A549 (cell line): ENCODE measurements around the gene RSRC1. TPM values are rescaled to one million over a fixed set of nuclear protein-coding genes. Genes with fewer than 3 reads are reported as not detected.
A peak's percentile ranks its signal among the peaks of the same experiment; 100 is the strongest.

ENCODE experiments used
- ATAC-seq, 2 experiments: fragments of 200-7000 bp in 1 of 2; fragments of >200 bp in 1 of 2; cut with Nextera tagmentation in 1 of 2; cut with Tn5 transposase in 1 of 2; 3 replicates each; pipeline versions ENCODE4 v1.8.0 to v1.9.1; 2018 to 2020; ENCODE audit warnings: mild to moderate bottlenecking in 1 of 2, moderate library complexity in 1 of 2
- CTCF ChIA-PET: fragments of 300-600 bp; sonication (Branson Sonifier 250); formaldehyde crosslinking; extraction: SDS; loops from one replicate; lab custom pipeline; 2021; ENCODE audit warnings: antibody characterized with exemption, inconsistent platforms; lab: Yijun Ruan, JAX
- POLR2A ChIA-PET: fragments of 350-600 bp; formaldehyde crosslinking; extraction: SDS; loops from one replicate; lab custom pipeline; 2021; ENCODE audit warnings: antibody characterized with exemption, inconsistent platforms; lab: Yijun Ruan, JAX
- DNase-seq, 2 experiments: peaks; one replicate each; pipeline versions ENCODE4 v3.0.0 to v3.0.0-alpha.2; 2011 to 2016; ENCODE audit warnings: low read depth in 1 of 2, low spot score in 1 of 2
- FAIRE-seq: peaks from 2 replicates; lab custom pipeline; 2011; peaks lifted over from hg19 to GRCh38; lab: Jason Lieb, UNC
- H3K27ac ChIP-seq, 2 experiments: fragments of >200 bp; sonication (Bioruptor Twin); formaldehyde crosslinking; 3 replicates each; pipeline ENCODE4 v1.5.1; 2016 to 2017
- H3K4me1 ChIP-seq: fragments of >200 bp; sonication (Bioruptor Twin); formaldehyde crosslinking; 3 replicates; pipeline ENCODE4 v1.6.1; 2016
- H3K4me2 ChIP-seq: fragments of >200 bp; sonication (Bioruptor Twin); formaldehyde crosslinking; 3 replicates; pipeline ENCODE4 v1.6.1; 2016
- H3K4me3 ChIP-seq: fragments of >200 bp; sonication (Bioruptor Twin); formaldehyde crosslinking; 3 replicates; pipeline ENCODE4 v1.5.1; 2016
- H3K9me3 ChIP-seq: fragments of >200 bp; sonication (Bioruptor Twin); formaldehyde crosslinking; 3 replicates; pipeline ENCODE4 v1.6.1; 2016
- ATOH8 ChIP-seq: fragments of 250-450 bp; sonication (Bioruptor Pico); IDR thresholded peaks from 2 replicates; pipeline ENCODE4 v1.5.0; 2020; ENCODE audit warnings: low read depth, mild to moderate bottlenecking, moderate library complexity
- BCL3 ChIP-seq: fragments of >200 bp; sonication (Bioruptor Twin); formaldehyde crosslinking; IDR thresholded peaks from 3 replicates; pipeline ENCODE4 v1.6.1; 2016
- CBX2 ChIP-seq: fragments of 200-600 bp; sonication (generic); IDR thresholded peaks from 2 replicates; pipeline ENCODE4 v1.6.1; 2016; ENCODE audit warnings: low read depth, mild to moderate bottlenecking, borderline replicate concordance
- CBX8 ChIP-seq: fragments of 200-600 bp; sonication (generic); IDR thresholded peaks from 2 replicates; pipeline ENCODE4 v1.6.1; 2016
- CEBPB ChIP-seq, 2 experiments: fragments of >200 bp in 1 of 2; sonication (Bioruptor Twin) in 1 of 2; formaldehyde crosslinking in 1 of 2; IDR thresholded peaks; 2 replicates each; pipeline ENCODE4 v1.6.1; 2012 to 2016
- CHD2 ChIP-seq: fragments of 150-350 bp; IDR thresholded peaks from 2 replicates; pipeline ENCODE4 v1.6.1; 2014; ENCODE audit warnings: low read length; ENCODE audit not compliant: partially characterized antibody
- CHD4 ChIP-seq: fragments of 200-600 bp; sonication (generic); IDR thresholded peaks from 2 replicates; pipeline ENCODE4 v1.6.1; 2016; ENCODE audit warnings: antibody characterized with exemption, mild to moderate bottlenecking, borderline replicate concordance
- CTCF ChIP-seq: fragments of >200 bp; sonication (Bioruptor Twin); formaldehyde crosslinking; IDR thresholded peaks from 3 replicates; pipeline ENCODE4 v1.5.1; 2016
- ELK1 ChIP-seq: fragments of 150-350 bp; IDR thresholded peaks from 2 replicates; pipeline ENCODE4 v1.6.1; 2014; ENCODE audit warnings: low read depth, mild to moderate bottlenecking, low read length
- EP300 ChIP-seq, 2 experiments: fragments of >200 bp; sonication (Bioruptor Twin); formaldehyde crosslinking; IDR thresholded peaks; 2 replicates in 1 of 2; 3 replicates in 1 of 2; pipeline ENCODE4 v1.6.1; 2016 to 2017
- FOSB ChIP-seq: fragments of 250-450 bp; sonication (Bioruptor Pico); IDR thresholded peaks from 2 replicates; pipeline ENCODE4 v1.5.0; 2020; ENCODE audit warnings: mild to moderate bottlenecking, moderate library complexity
- FOXS1 ChIP-seq: fragments of 250-450 bp; sonication (Bioruptor Pico); IDR thresholded peaks from 2 replicates; pipeline ENCODE4 v1.5.0; 2020; ENCODE audit warnings: mild to moderate bottlenecking, moderate library complexity
- HOXB13 ChIP-seq: fragments of 250-450 bp; sonication (Bioruptor Pico); IDR thresholded peaks from 2 replicates; pipeline ENCODE4 v1.5.0; 2020; ENCODE audit warnings: low read depth, mild to moderate bottlenecking, moderate library complexity
- JUNB ChIP-seq: fragments of >200 bp; sonication (Bioruptor Twin); formaldehyde crosslinking; IDR thresholded peaks from 2 replicates; pipeline ENCODE4 v1.6.1; 2016
- KDM5A ChIP-seq: fragments of 200-600 bp; sonication (generic); IDR thresholded peaks from 2 replicates; pipeline ENCODE4 v1.6.1; 2016; ENCODE audit warnings: antibody characterized with exemption, mild to moderate bottlenecking
- MAZ ChIP-seq: fragments of 150-350 bp; IDR thresholded peaks from 2 replicates; pipeline ENCODE4 v1.6.1; 2014; ENCODE audit warnings: antibody characterized with exemption, low read depth, low read length, borderline replicate concordance
- NFE2L2 ChIP-seq: fragments of 150-350 bp; conservative IDR thresholded peaks from 2 replicates; pipeline ENCODE4 v1.6.1; 2014; ENCODE audit warnings: low read length
- PBX3 ChIP-seq: IDR thresholded peaks from 2 replicates; pipeline ENCODE4 v1.6.1; 2012
- POLR2A ChIP-seq: IDR thresholded peaks from 2 replicates; pipeline ENCODE4 v1.6.1; 2012; ENCODE audit warnings: mild to moderate bottlenecking, low read length
- RAD21 ChIP-seq, 2 experiments: fragments of >200 bp in 1 of 2; sonication (Bioruptor Twin) in 1 of 2; formaldehyde crosslinking in 1 of 2; IDR thresholded peaks in 1 of 2; conservative IDR thresholded peaks in 1 of 2; 2 replicates in 1 of 2; 3 replicates in 1 of 2; pipeline ENCODE4 v1.6.1; 2012 to 2018; ENCODE audit warnings: inconsistent platforms in 1 of 2
- RARB ChIP-seq: fragments of 250-450 bp; sonication (Bioruptor Pico); IDR thresholded peaks from 2 replicates; pipeline ENCODE4 v1.8.0; 2021; ENCODE audit warnings: mild to moderate bottlenecking, moderate library complexity
- RCOR1 ChIP-seq: fragments of 150-350 bp; IDR thresholded peaks from 2 replicates; pipeline ENCODE4 v1.6.1; 2014; ENCODE audit warnings: antibody characterized with exemption, low read length, low read depth
- SMC3 ChIP-seq: fragments of >200 bp; sonication (Bioruptor Twin); formaldehyde crosslinking; IDR thresholded peaks from 3 replicates; pipeline ENCODE4 v1.6.1; 2018; ENCODE audit warnings: inconsistent platforms
- TFCP2L1 ChIP-seq: fragments of 250-450 bp; sonication (Bioruptor Pico); IDR thresholded peaks from 2 replicates; pipeline ENCODE4 v1.5.0; 2021; ENCODE audit warnings: mild to moderate bottlenecking
- TP53 ChIP-seq: fragments of 250-450 bp; sonication (Bioruptor Pico); IDR thresholded peaks from 2 replicates; pipeline ENCODE4 v1.5.0; 2021; ENCODE audit warnings: mild to moderate bottlenecking, moderate library complexity
- ZC3H11A ChIP-seq: fragments of 450-650 bp; IDR thresholded peaks from 2 replicates; pipeline ENCODE4 v1.6.1; 2014; ENCODE audit warnings: antibody characterized with exemption, mild to moderate bottlenecking
- ZFP36 ChIP-seq: fragments of 450-650 bp; IDR thresholded peaks from 2 replicates; pipeline ENCODE4 v1.6.1; 2014; ENCODE audit warnings: borderline replicate concordance; ENCODE audit not compliant: partially characterized antibody
- ZNF302 ChIP-seq: fragments of 250-450 bp; sonication (Bioruptor Pico); IDR thresholded peaks from 2 replicates; pipeline ENCODE4 v1.9.0; 2021; ENCODE audit warnings: inconsistent platforms, mild to moderate bottlenecking, moderate library complexity
- ZSCAN20 ChIP-seq: fragments of 250-450 bp; sonication (Bioruptor Pico); IDR thresholded peaks from 2 replicates; pipeline ENCODE4 v1.8.0; 2022; ENCODE audit warnings: mild to moderate bottlenecking, moderate library complexity
- WGBS: methylation state at CpG from one replicate; pipeline ENCODE4 v1.1.6; 2017; ENCODE audit errors: missing lambda C conversion rate; 5-methylcytosine and 5-hydroxymethylcytosine counted together
- polyA plus RNA-seq, 4 experiments: library from polyadenylated mRNA; depleted of rRNA in 3 of 4; stranded (reverse); fragments of >200 nt; fragmentation: RNase III in 1 of 4; extraction: RNeasy Plus Mini Kit Qiagen cat#74134 plus additional on column Dnase treatment in 1 of 4; gene quantifications; 2 replicates in 3 of 4; 3 replicates in 1 of 4; pipeline ENCODE4 v1.2.3, GENCODE V29; 2011 to 2017

RSRC1 gene
- polyA plus RNA-seq, 2 of the 4 experiments (the other 2 are of a cell fraction) = 17.5 to 52.2 TPM

GRCh38 chr3:158330870-158331269, 221.0 kb downstream of the RSRC1 start:
- peak overlapping the region; percentile 21; the same call in 1 of the 3 replicates for H3K4me2 ChIP-seq
- H3K4me1 ChIP-seq = no peaks in the 10 kb centered on the region
- no peak for TF ChIP-seq JUNB
- TF ChIP-seq RARB (CRISPR knock-in tag) = no peak
- TF ChIP-seq NFE2L2 = no peak
- TF ChIP-seq SMC3 = no peak
- TF ChIP-seq ZFP36 = no peak
- no peak for TF ChIP-seq ATOH8
- TF ChIP-seq FOSB (CRISPR knock-in tag) = no peak
- TF ChIP-seq MAZ = no peak
- TF ChIP-seq HOXB13 (CRISPR knock-in tag) = no peak
- no peak for TF ChIP-seq TP53
- TF ChIP-seq EP300 (IDR thresholded peaks at IDR 0.05) = no peak
- TF ChIP-seq BCL3 = no peak
- no peak for TF ChIP-seq ZNF302 (CRISPR knock-in tag)
- TF ChIP-seq TFCP2L1 (CRISPR knock-in tag) = no peak
- TF ChIP-seq CTCF = no peak
- TF ChIP-seq ZSCAN20 (CRISPR knock-in tag) = no peak
- TF ChIP-seq CBX2 = no peak
- H3K9me3 ChIP-seq = no peaks in the 10 kb centered on the region
- no peak overlapping the region for H3K4me3 ChIP-seq
- ChIA-PET POLR2A (no interaction called here), CTCF (interaction anchor here (0.6 kb wide), 1 partner anchor 97 kb away, joined by 3 read pairs; no protein-coding TSS in a partner anchor)
- WGBS = 73% methylated on average over 1 of the region's 1 CpG
- ATAC-seq (no peak), DNase-seq (no peak), FAIRE-seq (no peak)
- H3K27ac ChIP-seq = no peak overlapping the region

GRCh38 chr3:158333736-158334135, 223.8 kb downstream of the RSRC1 start:
- 90% methylated on average over 1 of the region's 1 CpG for WGBS
- no peak overlapping the region for H3K4me3 ChIP-seq
- FAIRE-seq = no peak
- no peak for ATAC-seq
- POLR2A ChIA-PET = no interaction called here
- no peak for TF ChIP-seq CBX8
- TF ChIP-seq POLR2A = no peak
- TF ChIP-seq, all 56 proteins: peak for 0
- H3K4me2 ChIP-seq = no peak overlapping the region
- DNase-seq = no peak
- no peaks in the 10 kb centered on the region for H3K9me3 ChIP-seq
- no peak overlapping the region for H3K27ac ChIP-seq
- H3K4me1 ChIP-seq = no peaks in the 10 kb centered on the region
- CTCF ChIA-PET = no interaction called here

GRCh38 chr3:158337110-158337509, 227.2 kb downstream of the RSRC1 start:
- Histone ChIP-seq H3K4me3 (no peak overlapping the region), H3K4me1 (no peaks in the 10 kb centered on the region; the same call in 2 of the 3 replicates), H3K27ac (no peak overlapping the region), H3K4me2 (no peak overlapping the region), H3K9me3 (no peaks in the 10 kb centered on the region)
- CTCF ChIA-PET = interaction anchor here (0.5 to 1.8 kb wide), 2 partner anchors 730 to 1405 kb away, joined by 3 to 5 read pairs; no protein-coding TSS in a partner anchor
- no peak for FAIRE-seq
- ATAC-seq = no peak
- DNase-seq = no peak
- WGBS = 97% methylated on average over 7 of the region's 7 CpGs
- POLR2A ChIA-PET = no interaction called here
- TF ChIP-seq FOXS1 (CRISPR knock-in tag) (no peak), ZFP36 (no peak), ZC3H11A (no peak), ELK1 (no peak), CHD4 (no peak), RCOR1 (no peak), CHD2 (no peak), KDM5A (no peak), POLR2A (no peak), BCL3 (no peak), RAD21 (conservative IDR thresholded peaks at IDR 0.05 in 1 of 2, IDR thresholded peaks at IDR 0.05 in 1 of 2) (no peak), PBX3 (no peak), CEBPB (IDR thresholded peaks at IDR 0.05) (no peak), CBX8 (no peak)
